GM18502 (cell line): ENCODE measurements around the gene OST4.

Experiments used
- ATAC-seq: cut with Tn5 transposase; IDR thresholded peaks from one replicate; pipeline ENCODE4 v1.9.1; 2021; ENCODE audit warnings: mild to moderate bottlenecking; ENCODE audit not compliant: unreplicated experiment, poor library complexity

The OST4 gene

DNA sequence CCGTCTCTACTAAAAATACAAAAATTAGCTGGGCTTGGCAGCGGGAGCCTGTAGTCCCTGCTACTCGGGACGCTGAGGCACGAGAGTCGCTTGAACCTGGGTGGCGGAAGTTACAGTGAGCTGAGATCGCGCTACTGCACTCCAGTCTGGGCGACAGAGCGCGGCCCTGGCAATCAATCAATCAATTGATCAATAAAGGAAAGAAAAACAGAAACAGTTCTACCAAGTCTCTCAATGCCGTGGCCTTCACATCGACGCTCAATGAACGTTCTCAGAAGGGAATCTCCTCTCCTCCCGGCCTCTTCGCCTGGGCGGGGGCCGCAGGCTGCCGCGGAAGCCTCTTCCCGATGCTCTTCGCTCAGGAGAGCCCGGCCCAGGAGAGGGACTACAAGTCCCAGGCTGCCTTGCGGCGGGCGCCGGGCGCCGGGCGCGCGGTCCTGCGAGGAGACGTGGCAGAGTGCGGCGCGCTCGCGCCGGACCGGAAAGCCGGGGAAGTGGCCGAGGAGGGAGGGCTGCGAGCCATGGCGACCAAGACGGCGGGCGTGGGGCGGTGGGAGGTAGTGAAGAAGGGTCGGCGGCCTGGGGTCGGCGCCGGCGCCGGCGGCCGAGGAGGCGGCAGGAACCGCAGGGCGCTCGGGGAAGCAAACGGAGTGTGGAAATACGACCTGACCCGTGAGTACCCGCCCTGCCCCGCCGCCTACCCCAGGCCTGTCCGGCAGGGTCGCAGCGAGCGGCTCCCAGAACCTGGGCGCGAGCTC, 38.8 kb downstream of the OST4 start, which contains the start of gene TMEM214:
TMEM214 (plus strand) TSS at position 471 of the 758 bp plus-strand sequence; CDS start at position 522, 51 bp downstream.
- ATAC-seq: peak; percentile 92

DNA sequence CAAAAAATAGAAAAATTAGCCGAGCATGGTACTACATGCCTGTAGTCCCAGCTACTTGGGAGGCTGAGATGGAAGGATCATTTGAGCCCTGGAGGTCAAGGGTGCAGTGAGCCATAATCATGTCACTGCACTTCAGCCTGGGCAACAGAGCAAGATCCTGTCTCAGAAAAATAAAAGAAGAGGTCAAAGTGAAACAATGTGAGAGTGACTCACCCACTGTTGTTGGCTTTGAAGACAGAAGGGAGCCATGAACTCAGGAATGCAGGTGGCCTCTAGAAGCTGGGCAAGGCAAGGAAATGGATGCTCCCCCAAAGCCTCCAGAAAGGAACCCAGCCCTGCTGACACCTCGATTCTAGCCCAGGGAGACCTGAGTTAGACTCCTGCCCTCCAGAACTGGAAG, 42.4 kb downstream of the OST4 start:
- no peak for ATAC-seq

- no peak for ATAC-seq
Measured at GRCh38 chr2:27027211-27027651, 44.2 kb downstream of the OST4 start.

DNA sequence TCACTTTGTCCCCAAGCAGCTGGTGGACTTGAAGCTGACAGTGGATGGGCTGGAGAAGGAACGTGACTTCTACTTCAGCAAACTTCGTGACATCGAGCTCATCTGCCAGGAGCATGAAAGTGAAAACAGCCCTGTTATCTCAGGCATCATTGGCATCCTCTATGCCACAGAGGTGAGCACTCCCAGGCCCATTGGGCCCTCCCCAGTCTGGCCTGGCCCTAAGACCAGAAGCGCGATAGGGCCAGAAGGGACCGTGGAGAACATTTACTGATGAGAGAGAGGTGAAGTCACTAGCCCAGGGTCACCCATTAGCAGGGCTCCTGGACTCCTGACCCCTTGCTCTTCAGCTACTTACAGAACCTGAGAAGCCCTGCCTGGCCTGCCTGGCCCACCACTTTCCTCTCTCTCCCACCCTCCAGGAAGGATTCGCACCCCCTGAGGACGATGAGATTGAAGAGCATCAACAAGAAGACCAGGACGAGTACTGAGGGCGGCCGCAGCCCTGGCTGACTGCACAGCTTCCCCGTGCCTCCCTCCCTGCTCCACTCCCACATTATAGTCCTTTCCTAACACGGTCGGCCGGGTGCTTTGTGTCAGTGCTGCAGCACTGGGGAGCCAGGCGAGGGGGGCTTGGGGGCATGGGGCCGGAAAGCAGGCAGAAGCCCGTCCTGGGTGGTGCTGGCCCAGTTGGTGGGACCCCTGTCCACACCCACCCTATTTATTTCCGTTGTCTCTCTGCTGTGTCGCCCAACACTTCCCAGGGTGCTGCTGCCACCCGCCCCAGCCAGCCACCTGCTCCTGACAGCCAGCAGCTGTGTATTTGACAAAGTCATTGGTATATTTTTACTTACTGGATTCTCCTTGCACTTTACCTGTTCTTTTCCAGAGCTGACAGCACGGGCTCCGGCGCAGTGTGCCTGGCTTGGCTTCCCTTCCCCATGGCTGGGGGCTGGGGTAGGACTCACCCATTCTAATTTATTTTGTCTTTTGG, 45.3 kb downstream of the OST4 start:
- no peak for ATAC-seq

DNA sequence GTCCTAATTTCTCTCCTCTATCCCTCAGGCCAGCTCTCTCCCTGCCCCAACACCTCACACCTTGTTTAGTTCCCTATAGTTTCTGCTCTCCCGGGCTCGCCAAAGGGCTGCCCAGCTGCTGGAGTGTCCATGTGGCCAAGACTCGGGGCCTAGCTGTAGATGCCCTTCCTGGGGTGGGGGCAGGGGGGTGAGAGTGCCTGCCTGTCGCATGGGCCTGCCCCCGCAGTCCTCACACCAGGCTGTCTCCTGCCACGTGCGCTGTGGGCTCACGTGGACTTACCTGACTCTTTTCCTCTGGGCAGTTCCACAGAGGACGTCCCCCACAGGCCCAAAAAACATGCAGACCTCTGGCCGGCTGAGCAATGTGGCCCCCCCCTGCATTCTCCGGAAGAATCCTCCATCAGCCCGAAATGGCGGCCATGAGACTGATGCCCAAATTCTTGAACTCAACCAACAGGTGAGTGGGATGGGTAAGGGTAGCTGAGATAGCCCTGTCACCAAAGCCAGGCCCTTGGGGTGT, 46.1 kb downstream of the OST4 start:
- no peak for ATAC-seq

DNA sequence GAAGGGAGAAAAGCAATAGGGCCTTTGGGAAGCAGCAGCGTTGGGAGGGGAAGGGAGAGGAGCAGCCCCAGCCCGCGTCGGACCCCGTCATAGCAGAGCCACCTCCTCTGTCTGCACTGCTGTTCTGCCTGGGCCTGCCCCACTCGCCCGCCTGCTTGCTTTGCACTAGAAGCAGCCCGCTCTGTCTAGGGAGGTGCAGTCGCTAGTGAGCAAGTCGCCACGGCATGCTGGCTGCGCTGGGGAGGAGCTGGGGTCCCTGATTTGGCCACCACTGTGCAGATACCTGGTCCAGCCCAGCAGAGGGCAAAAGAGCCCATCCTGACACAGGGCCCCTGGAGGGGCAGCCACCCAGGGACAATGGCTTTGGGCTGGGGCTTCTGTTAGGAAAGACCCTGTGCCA, 46.6 kb downstream of the OST4 start:
- ATAC-seq: no peak

GRCh38 chr2:27024188-27024587, 47.3 kb downstream of the OST4 start:
- no peak for ATAC-seq

DNA sequence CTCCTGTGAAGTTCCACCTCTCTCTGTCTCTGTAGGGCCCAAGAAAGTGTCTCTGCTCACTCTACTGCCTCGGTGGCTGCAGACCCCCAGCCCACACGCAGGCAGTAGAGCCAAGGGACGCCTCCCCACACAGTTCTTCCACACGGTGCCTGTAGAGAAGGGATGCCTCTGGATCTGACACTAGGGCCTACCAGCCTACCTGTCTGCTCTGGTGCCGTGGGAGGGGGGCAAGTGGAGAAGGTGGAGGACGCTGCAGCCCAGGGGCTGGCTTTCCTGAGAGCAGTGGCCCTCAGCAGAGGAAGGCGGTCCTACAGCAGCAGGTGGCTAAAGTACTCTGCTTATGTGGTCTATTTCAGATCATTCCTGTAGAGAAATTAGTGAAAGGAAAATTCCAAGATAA, 47.7 kb downstream of the OST4 start:
- ATAC-seq: no peak

DNA sequence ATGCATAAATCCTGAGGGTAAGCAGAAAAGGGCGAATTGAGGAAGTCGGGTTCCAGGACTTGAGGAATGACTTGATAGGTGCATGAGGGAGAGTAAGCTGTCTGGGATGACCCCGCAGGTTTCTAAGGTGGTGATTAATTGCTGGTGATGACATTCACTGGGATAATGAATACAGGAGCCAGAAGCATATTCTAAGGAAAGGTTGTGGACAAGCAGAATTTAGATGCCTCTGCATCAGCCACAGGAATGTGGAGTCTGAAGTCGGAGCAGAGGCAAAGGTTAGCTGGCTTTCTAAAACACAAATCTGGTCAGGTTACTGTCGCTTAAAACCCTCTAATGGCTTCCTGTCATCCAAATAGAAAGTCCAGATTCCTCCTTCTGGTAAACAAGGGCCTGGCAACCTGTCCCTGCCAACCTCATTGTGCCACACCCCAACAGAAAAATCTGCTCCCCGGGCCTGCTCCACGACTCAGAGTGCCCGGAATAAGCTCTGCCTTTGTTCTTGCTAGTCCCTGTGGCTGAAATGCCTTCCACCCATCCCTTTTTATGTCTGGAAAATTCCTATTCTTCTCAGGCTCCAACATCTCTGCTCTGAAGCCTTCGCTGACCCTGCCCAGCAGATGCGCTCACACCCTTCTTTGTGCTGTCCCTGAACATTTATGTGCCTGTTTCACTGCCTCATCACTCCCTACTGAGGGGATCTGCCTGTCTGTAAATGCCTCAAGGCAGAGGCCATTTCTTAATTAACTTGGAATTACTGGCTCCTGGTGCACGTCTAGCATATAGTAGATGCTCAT, 50.0 kb downstream of the OST4 start:
- ATAC-seq: no peak
